IgD-negative memory B cell (primary cell): ENCODE data around the gene UBR3. TPM values are rescaled to one million over a fixed set of nuclear protein-coding genes. Genes with fewer than 3 reads are reported as not detected.

Experiments
- H3K27ac Mint-ChIP-seq, 3 donors: one replicate each; pipeline ENCODE4 v1.8.0; 2020 to 2022; ENCODE audit warnings: mild to moderate bottlenecking in 3 of 3, mixed read lengths in 3 of 3, moderate library complexity in 1 of 3
- H3K27me3 Mint-ChIP-seq: one replicate; pipeline ENCODE4 v1.8.0; 2021; ENCODE audit warnings: mixed read lengths
- H3K36me3 Mint-ChIP-seq: one replicate; pipeline ENCODE4 v1.8.0; 2020; ENCODE audit warnings: mild to moderate bottlenecking, mixed read lengths
- H3K4me1 Mint-ChIP-seq, 3 donors: one replicate each; pipeline ENCODE4 v1.8.0; 2020 to 2022; ENCODE audit warnings: mixed read lengths in 3 of 3, mild to moderate bottlenecking in 1 of 3
- H3K4me3 Mint-ChIP-seq, 4 donors: one replicate each; pipeline ENCODE4 v1.8.0; 2020 to 2022; ENCODE audit warnings: mild to moderate bottlenecking in 4 of 4, mixed read lengths in 4 of 4, moderate library complexity in 3 of 4
- H3K9me3 Mint-ChIP-seq, 3 donors: one replicate each; pipeline ENCODE4 v1.8.0; 2020 to 2021; ENCODE audit warnings: mixed read lengths in 3 of 3, mild to moderate bottlenecking in 1 of 3
- polyA plus RNA-seq: library from polyadenylated mRNA; unstranded; fragments of 300-500 nt; fragmentation: Illumina TruSeq; gene quantifications from one replicate; pipeline ENCODE4 v1.2.3, GENCODE V29; 2021

The UBR3 gene
- polyA plus RNA-seq, 1 donor from 2014 or later, result 5.4 TPM

GRCh38 chr2:170005702-170006101, 178.4 kb downstream of the UBR3 start:
- H3K27ac Mint-ChIP-seq, result peak overlapping the region in 1 of 3 donors; percentile 45

GRCh38 chr2:170006587-170007325, 179.5 kb downstream of the UBR3 start:
- Mint-ChIP-seq H3K27me3 (no peaks in the 10 kb centered on the region), H3K9me3 (no peaks in the 10 kb centered on the region), H3K4me1 (no peaks in the 10 kb centered on the region), H3K36me3 (peaks cover 25% of the 10 kb centered on the region), H3K4me3 (no peak overlapping the region), H3K27ac (no peak overlapping the region)

More at GRCh38 chr2:170005702-170006101, 178.4 kb downstream of the UBR3 start:
- Mint-ChIP-seq H3K9me3 (no peaks in the 10 kb centered on the region), H3K4me3 (no peak overlapping the region), H3K27me3 (no peaks in the 10 kb centered on the region), H3K4me1 (no peaks in the 10 kb centered on the region), H3K36me3 (peaks cover 27% of the 10 kb centered on the region)

- no peaks in the 10 kb centered on the region for H3K4me1 Mint-ChIP-seq
- H3K4me3 Mint-ChIP-seq, result no peak overlapping the region
- peak overlapping the region in 1 of 3 donors; percentile 3 for H3K27ac Mint-ChIP-seq
- no peaks in the 10 kb centered on the region for H3K27me3 Mint-ChIP-seq
- H3K36me3 Mint-ChIP-seq, result peaks cover 13% of the 10 kb centered on the region
- H3K9me3 Mint-ChIP-seq, result no peaks in the 10 kb centered on the region
Measured at GRCh38 chr2:170009209-170009608, 182.0 kb downstream of the UBR3 start.

GRCh38 chr2:170012773-170013172, 185.5 kb downstream of the UBR3 start:
- Mint-ChIP-seq H3K4me3 (no peak overlapping the region), H3K27ac (no peak overlapping the region), H3K27me3 (no peaks in the 10 kb centered on the region), H3K36me3 (peaks cover 8% of the 10 kb centered on the region), H3K4me1 (no peaks in the 10 kb centered on the region), H3K9me3 (no peaks in the 10 kb centered on the region)

DNA sequence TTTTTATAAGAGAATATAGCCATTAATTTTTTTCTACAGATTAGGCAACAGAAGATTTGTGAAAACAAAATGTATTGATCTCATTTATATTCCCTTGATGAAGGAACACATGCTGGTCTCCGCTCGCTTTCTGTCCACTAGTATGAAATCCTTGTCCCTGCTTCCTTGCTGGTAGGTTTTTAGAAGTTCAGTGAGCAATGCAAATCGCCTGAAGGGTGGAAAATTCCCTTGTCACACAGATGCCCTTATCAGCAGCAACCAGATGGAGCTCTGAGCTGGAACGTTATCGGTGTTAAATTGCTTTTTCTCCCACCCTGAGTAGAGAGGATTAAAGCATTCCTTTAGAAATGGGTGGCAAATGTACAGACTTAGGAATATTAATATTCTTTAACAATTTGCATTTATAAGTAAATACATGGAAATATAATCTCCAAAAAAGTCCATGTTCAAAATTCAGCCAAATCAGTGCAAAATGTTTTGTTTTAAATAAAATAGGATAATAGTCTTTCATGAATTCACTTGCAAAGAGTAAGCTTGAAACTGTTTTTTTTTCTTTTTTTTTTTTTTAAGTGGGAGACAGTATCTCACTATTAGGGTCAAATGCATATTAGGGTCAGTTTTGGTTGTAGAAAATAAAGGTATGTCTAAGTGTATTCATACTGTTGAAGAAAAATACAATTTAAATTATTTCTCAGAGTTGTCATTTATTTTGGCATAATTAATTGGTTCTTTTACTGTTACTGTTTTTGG, 186.7 kb downstream of the UBR3 start:
- Mint-ChIP-seq H3K9me3 (no peaks in the 10 kb centered on the region), H3K27ac (no peak overlapping the region), H3K4me3 (no peak overlapping the region), H3K4me1 (no peaks in the 10 kb centered on the region), H3K27me3 (no peaks in the 10 kb centered on the region), H3K36me3 (peaks cover 9% of the 10 kb centered on the region)

DNA sequence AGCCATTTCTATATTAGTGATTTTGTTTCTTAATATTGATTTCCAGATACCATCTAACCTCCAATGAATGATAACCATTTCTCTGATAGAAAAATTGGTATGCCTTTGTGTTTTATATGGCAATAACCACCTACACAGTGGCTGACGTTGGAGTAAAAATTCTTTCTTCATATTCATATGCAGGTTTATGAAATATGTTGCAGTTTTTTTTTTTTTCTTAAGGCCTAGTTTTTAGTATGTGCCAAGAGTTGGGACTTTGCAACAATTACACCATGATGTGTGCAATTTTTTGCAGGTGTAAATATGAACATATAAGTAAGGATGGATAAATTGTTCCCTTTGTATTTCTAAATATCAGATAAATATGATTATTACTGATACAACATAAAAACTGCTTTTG, 187.5 kb downstream of the UBR3 start:
- Mint-ChIP-seq H3K4me1 (no peaks in the 10 kb centered on the region), H3K27ac (no peak overlapping the region), H3K9me3 (no peaks in the 10 kb centered on the region), H3K36me3 (peaks cover 9% of the 10 kb centered on the region), H3K27me3 (no peaks in the 10 kb centered on the region), H3K4me3 (no peak overlapping the region)

- Mint-ChIP-seq H3K27ac (no peak overlapping the region), H3K27me3 (no peaks in the 10 kb centered on the region), H3K4me1 (no peaks in the 10 kb centered on the region), H3K36me3 (peaks cover 6% of the 10 kb centered on the region), H3K9me3 (no peaks in the 10 kb centered on the region), H3K4me3 (no peak overlapping the region)
Measured at GRCh38 chr2:170017860-170018532, 190.7 kb downstream of the UBR3 start.

GRCh38 chr2:170019060-170019805, 192.0 kb downstream of the UBR3 start:
- no peak overlapping the region for H3K4me3 Mint-ChIP-seq
- no peaks in the 10 kb centered on the region for H3K9me3 Mint-ChIP-seq
- no peaks in the 10 kb centered on the region for H3K4me1 Mint-ChIP-seq
- peaks cover 6% of the 10 kb centered on the region for H3K36me3 Mint-ChIP-seq
- no peaks in the 10 kb centered on the region for H3K27me3 Mint-ChIP-seq
- no peak overlapping the region for H3K27ac Mint-ChIP-seq

DNA sequence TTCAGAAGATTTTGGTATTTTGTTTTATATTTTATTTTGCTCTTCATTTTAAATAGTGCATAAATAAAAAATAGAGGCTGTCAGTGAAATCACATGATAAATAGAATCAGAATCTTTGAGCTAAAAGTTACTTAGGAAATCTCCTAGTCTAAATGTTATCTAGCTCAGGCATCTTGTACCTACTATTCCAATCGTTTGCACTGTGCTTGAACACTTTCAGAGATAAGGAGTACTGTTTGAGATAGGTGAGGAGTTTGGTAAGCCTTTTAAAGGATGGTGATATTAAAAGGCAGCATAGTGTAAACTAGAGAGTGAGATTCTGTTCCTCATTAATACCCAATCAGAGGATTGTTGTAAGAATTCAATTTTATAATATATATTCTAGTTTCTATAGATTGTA, 193.5 kb downstream of the UBR3 start:
- peaks cover 6% of the 10 kb centered on the region for H3K36me3 Mint-ChIP-seq
- H3K4me3 Mint-ChIP-seq, result no peak overlapping the region
- no peak overlapping the region for H3K27ac Mint-ChIP-seq
- H3K9me3 Mint-ChIP-seq, result no peaks in the 10 kb centered on the region
- H3K27me3 Mint-ChIP-seq, result no peaks in the 10 kb centered on the region
- no peaks in the 10 kb centered on the region for H3K4me1 Mint-ChIP-seq

- Mint-ChIP-seq H3K27me3 (no peaks in the 10 kb centered on the region), H3K4me3 (no peak overlapping the region), H3K9me3 (no peaks in the 10 kb centered on the region), H3K4me1 (no peaks in the 10 kb centered on the region), H3K36me3 (peaks cover 6% of the 10 kb centered on the region), H3K27ac (peak overlapping the region in 1 of 3 donors; percentile 67)
Measured at GRCh38 chr2:170022692-170023091, 195.4 kb downstream of the UBR3 start.

GRCh38 chr2:170024721-170025120, 197.5 kb downstream of the UBR3 start:
- Mint-ChIP-seq H3K4me3 (no peak overlapping the region), H3K27ac (no peak overlapping the region), H3K9me3 (no peaks in the 10 kb centered on the region), H3K36me3 (peaks cover 11% of the 10 kb centered on the region), H3K4me1 (no peaks in the 10 kb centered on the region), H3K27me3 (no peaks in the 10 kb centered on the region)

GRCh38 chr2:170025223-170025622, 198.0 kb downstream of the UBR3 start:
- H3K9me3 Mint-ChIP-seq, result no peaks in the 10 kb centered on the region

DNA sequence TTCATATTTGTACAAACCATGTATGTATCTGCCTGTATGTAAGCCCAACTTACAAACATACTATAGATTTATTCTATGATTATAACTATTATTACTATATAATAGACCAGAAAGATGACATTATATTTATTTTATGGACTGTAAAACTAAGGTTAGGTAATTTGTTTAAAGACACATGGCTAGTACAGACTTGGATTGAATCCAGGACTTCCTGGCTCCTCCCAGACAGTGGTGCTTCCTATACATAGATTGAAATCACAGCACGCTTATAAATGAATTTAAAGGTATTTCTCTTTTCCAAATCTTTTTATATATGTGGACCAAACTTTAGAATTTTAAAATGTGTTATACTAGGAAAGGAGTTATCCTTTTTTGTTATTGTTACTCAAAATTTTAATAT, 199.1 kb downstream of the UBR3 start:
- peaks cover 16% of the 10 kb centered on the region for H3K36me3 Mint-ChIP-seq
- H3K27me3 Mint-ChIP-seq, result no peaks in the 10 kb centered on the region
- no peak overlapping the region for H3K27ac Mint-ChIP-seq
- no peaks in the 10 kb centered on the region for H3K9me3 Mint-ChIP-seq
- H3K4me3 Mint-ChIP-seq, result no peak overlapping the region
- H3K4me1 Mint-ChIP-seq, result no peaks in the 10 kb centered on the region

More at GRCh38 chr2:170025223-170025622, 198.0 kb downstream of the UBR3 start:
- Mint-ChIP-seq H3K27me3 (no peaks in the 10 kb centered on the region), H3K27ac (no peak overlapping the region), H3K36me3 (peaks cover 14% of the 10 kb centered on the region), H3K4me3 (no peak overlapping the region), H3K4me1 (no peaks in the 10 kb centered on the region)

GRCh38 chr2:170029551-170029950, 202.3 kb downstream of the UBR3 start:
- H3K4me1 Mint-ChIP-seq, result no peaks in the 10 kb centered on the region
- no peak overlapping the region for H3K27ac Mint-ChIP-seq
- no peaks in the 10 kb centered on the region for H3K9me3 Mint-ChIP-seq
- H3K36me3 Mint-ChIP-seq, result peaks cover 15% of the 10 kb centered on the region
- H3K4me3 Mint-ChIP-seq, result no peak overlapping the region
- no peaks in the 10 kb centered on the region for H3K27me3 Mint-ChIP-seq

- Mint-ChIP-seq H3K36me3 (peaks cover 15% of the 10 kb centered on the region), H3K4me3 (no peak overlapping the region), H3K27me3 (no peaks in the 10 kb centered on the region), H3K4me1 (no peaks in the 10 kb centered on the region), H3K27ac (no peak overlapping the region), H3K9me3 (no peaks in the 10 kb centered on the region)
Measured at GRCh38 chr2:170030040-170030439, 202.8 kb downstream of the UBR3 start.
